ENCODE measurements around the gene KRTAP2-3.
"Not testable (repeated sequence)": the region's sequence is repeated elsewhere in the genome, so short reads cannot be mapped to it uniquely, and the experiment has no call there.

The KRTAP2-3 gene

GRCh38 chr17:41067281-41067680, 7.4 kb upstream of the KRTAP2-3 start:
- DNase-seq (ENCODE audit: low read depth, low spot score), result no peak

GRCh38 chr17:41065829-41066624, 6.1 kb upstream of the KRTAP2-3 start, which contains the start of gene KRTAP2-4:
Gene KRTAP2-4 (minus strand): TSS chr17:41065879. CDS start chr17:41065845, 34 bp downstream.
- DNase-seq (ENCODE audit: low read depth, low spot score), result no peak

- DNase-seq (ENCODE audit: low read depth, low spot score), result not testable (repeated sequence)
Measured at GRCh38 chr17:41065016-41065689, 5.2 kb upstream of the KRTAP2-3 start.

- DNase-seq (ENCODE audit: low read depth, low spot score), result no peak
Measured at GRCh38 chr17:41064301-41064700, 4.4 kb upstream of the KRTAP2-3 start.

GRCh38 chr17:41063449-41063848, 3.5 kb upstream of the KRTAP2-3 start:
- no peak for DNase-seq (ENCODE audit: low read depth, low spot score)

GRCh38 chr17:41061964-41062363, 2.0 kb upstream of the KRTAP2-3 start:
- DNase-seq (ENCODE audit: low read depth, low spot score), result no peak

- DNase-seq (ENCODE audit: low read depth, low spot score), result not testable (repeated sequence)
Measured at GRCh38 chr17:41059276-41060051, 450 bp downstream of the KRTAP2-3 start.

- DNase-seq (ENCODE audit: low read depth, low spot score), result no peak
Measured at GRCh38 chr17:41058741-41059140, 1.2 kb downstream of the KRTAP2-3 start.

GRCh38 chr17:41057547-41057946, 2.4 kb downstream of the KRTAP2-3 start:
- no peak for DNase-seq (ENCODE audit: low read depth, low spot score)

- DNase-seq (ENCODE audit: low read depth, low spot score), result not testable (repeated sequence)
Measured at GRCh38 chr17:41055130-41055529, 4.8 kb downstream of the KRTAP2-3 start, which contains the start of gene KRTAP2-2. Gene KRTAP2-2 (minus strand): TSS chr17:41055230. CDS start chr17:41055211, 19 bp downstream.

GRCh38 chr17:41054556-41054955, 5.4 kb downstream of the KRTAP2-3 start:
- not testable (repeated sequence) for DNase-seq (ENCODE audit: low read depth, low spot score)

- DNase-seq (ENCODE audit: low read depth, low spot score), result no peak
Measured at GRCh38 chr17:41054025-41054424, 5.9 kb downstream of the KRTAP2-3 start.

- no peak for DNase-seq (ENCODE audit: low read depth, low spot score)
Measured at GRCh38 chr17:41052566-41052965, 7.3 kb downstream of the KRTAP2-3 start.

GRCh38 chr17:41049110-41049509, 10.8 kb downstream of the KRTAP2-3 start:
- DNase-seq (ENCODE audit: low read depth, low spot score), result no peak

- no peak for DNase-seq (ENCODE audit: low read depth, low spot score)
Measured at GRCh38 chr17:41048441-41048840, 11.5 kb downstream of the KRTAP2-3 start.

GRCh38 chr17:41046735-41047465, 13.0 kb downstream of the KRTAP2-3 start, which contains the start of gene KRTAP2-1:
Gene KRTAP2-1 (minus strand): TSS chr17:41047316. CDS start chr17:41047267, 49 bp downstream.
- not testable (repeated sequence) for DNase-seq (ENCODE audit: low read depth, low spot score)

- DNase-seq (ENCODE audit: low read depth, low spot score), result no peak
Measured at GRCh38 chr17:41042953-41043352, 17.0 kb downstream of the KRTAP2-3 start.

- not testable (repeated sequence) for DNase-seq (ENCODE audit: low read depth, low spot score)
Measured at GRCh38 chr17:41040783-41041571, 18.9 kb downstream of the KRTAP2-3 start, which contains the start of gene KRTAP1-1. Gene KRTAP1-1 (minus strand): TSS chr17:41041450. CDS start chr17:41041397, 53 bp downstream.

- no peak for DNase-seq (ENCODE audit: low read depth, low spot score)
Measured at GRCh38 chr17:41037853-41038350, 22.0 kb downstream of the KRTAP2-3 start.

Measured in activated CD4-positive, CD25-positive, alpha-beta regulatory T cell treated with anti-CD3 and anti-CD28 coated beads, Interleukin-2, amount 50 U/mL, for 16 hours (primary cell).